Activated T-helper 2 cell treated with anti-CD3 and anti-CD28 coated beads, Interferon-gamma antibody, Interleukin-2, Interleukin-4, amounts not matched to agents 10 μg/mL and 5 μg/mL and 100 μg/mL, durations not matched to agents 14 hours and 24 hours and 36 hours (primary cell): ENCODE results near the gene RNASE13. TPM values are rescaled to one million over a fixed set of nuclear protein-coding genes. Genes with fewer than 3 reads are reported as not detected.
"Not testable (repeated sequence)": the region's sequence is repeated elsewhere in the genome, so short reads cannot be mapped to it uniquely, and the experiment has no call there.

ENCODE experiments used
- DNase-seq: peaks from one replicate; pipeline ENCODE4 v3.0.0; 2021; ENCODE audit warnings: low spot score
- H3K27ac Mint-ChIP-seq: one replicate; pipeline ENCODE4 v1.8.0; 2021; ENCODE audit warnings: mixed read lengths
- H3K27me3 Mint-ChIP-seq: one replicate; pipeline ENCODE4 v1.8.0; 2021; ENCODE audit warnings: low read depth, mixed read lengths
- H3K36me3 Mint-ChIP-seq: one replicate; pipeline ENCODE4 v1.8.0; 2021; ENCODE audit warnings: low read depth, mixed read lengths
- H3K4me1 Mint-ChIP-seq: one replicate; pipeline ENCODE4 v1.8.0; 2021; ENCODE audit warnings: low read depth, mixed read lengths
- H3K4me3 Mint-ChIP-seq: one replicate; pipeline ENCODE4 v1.8.0; 2021; ENCODE audit warnings: low read depth, mild to moderate bottlenecking, moderate library complexity, mixed read lengths
- H3K9me3 Mint-ChIP-seq: one replicate; pipeline ENCODE4 v1.8.0; 2021; ENCODE audit warnings: mixed read lengths
- intact Hi-C: fragments of 100-400 bp; cut with micrococcal nuclease; formaldehyde crosslinking; loops from one replicate; pipeline ENCODE4 v1.15.1; 2023
- total RNA-seq: library from RNA; stranded (reverse); gene quantifications from 2 replicates; pipeline ENCODE4 v1.2.3, GENCODE V29; 2022

The RNASE13 gene
- total RNA-seq, 1 donor from 2014 or later, result not detected

GRCh38 chr14:21043387-21043973 lies 8.9 kb upstream of the RNASE13 start:
- no peak overlapping the region for H3K27ac Mint-ChIP-seq
- peaks cover 2% of the 10 kb centered on the region for H3K4me1 Mint-ChIP-seq
- no peak overlapping the region for H3K4me3 Mint-ChIP-seq
- DNase-seq, result no peak
- intact Hi-C loops, result no loop called here
- H3K9me3 Mint-ChIP-seq, result no peaks in the 10 kb centered on the region
- no peaks in the 10 kb centered on the region for H3K36me3 Mint-ChIP-seq
- H3K27me3 Mint-ChIP-seq, result peaks cover 22% of the 10 kb centered on the region

GRCh38 chr14:21042918-21043317 lies 8.3 kb upstream of the RNASE13 start:
- H3K4me1 Mint-ChIP-seq, result peaks cover 2% of the 10 kb centered on the region
- DNase-seq, result no peak
- intact Hi-C loops, result no loop called here
- no peaks in the 10 kb centered on the region for H3K36me3 Mint-ChIP-seq
- peaks cover 23% of the 10 kb centered on the region for H3K27me3 Mint-ChIP-seq
- H3K27ac Mint-ChIP-seq, result no peak overlapping the region
- H3K9me3 Mint-ChIP-seq, result no peaks in the 10 kb centered on the region
- H3K4me3 Mint-ChIP-seq, result no peak overlapping the region

GRCh38 chr14:21041676-21042433 lies 7.2 kb upstream of the RNASE13 start, which contains the start of gene RNASE7:
Gene RNASE7, plus strand, starts transcription at chr14:21042362. Its CDS starts 631 bp downstream, at chr14:21042993.
- Mint-ChIP-seq H3K4me3 (no peak within 1 kb of the TSS), H3K27ac (no peak within 1 kb of the TSS), H3K9me3 (no peaks in the 10 kb centered on the region), H3K27me3 (peaks cover 28% of the 10 kb centered on the region), H3K4me1 (peaks cover 2% of the 10 kb centered on the region), H3K36me3 (no peaks in the 10 kb centered on the region)
- no peak for DNase-seq
- intact Hi-C loops, result no loop called here

- H3K27me3 Mint-ChIP-seq, result peaks cover 30% of the 10 kb centered on the region
- H3K4me1 Mint-ChIP-seq, H3K27ac Mint-ChIP-seq, DNase-seq, H3K36me3 Mint-ChIP-seq, H3K4me3 Mint-ChIP-seq, H3K9me3 Mint-ChIP-seq: not testable (repeated sequence)
- intact Hi-C loops, result loop anchor here (1.0 kb wide), 1 partner anchor 27 kb away; no protein-coding TSS in a partner anchor
Observed at GRCh38 chr14:21040941-21041340, 6.3 kb upstream of the RNASE13 start.

GRCh38 chr14:21040370-21040925 lies 5.8 kb upstream of the RNASE13 start:
- intact Hi-C loops, result loop anchor here (1.0 kb wide), 1 partner anchor 26 kb away; no protein-coding TSS in a partner anchor
- H3K27ac Mint-ChIP-seq, result no peak overlapping the region

GRCh38 chr14:21039585-21040369 lies 5.2 kb upstream of the RNASE13 start:
- DNase-seq, result no peak
- H3K27ac Mint-ChIP-seq, result no peak overlapping the region
- no peaks in the 10 kb centered on the region for H3K9me3 Mint-ChIP-seq
- H3K4me1 Mint-ChIP-seq, result peaks cover 2% of the 10 kb centered on the region
- H3K4me3 Mint-ChIP-seq, result no peak overlapping the region
- H3K27me3 Mint-ChIP-seq, result peaks cover 20% of the 10 kb centered on the region
- intact Hi-C loops, result loop anchor here (1.0 kb wide), 1 partner anchor 25 kb away; no protein-coding TSS in a partner anchor
- H3K36me3 Mint-ChIP-seq, result no peaks in the 10 kb centered on the region

More at GRCh38 chr14:21040370-21040925, 5.8 kb upstream of the RNASE13 start:
- Mint-ChIP-seq H3K4me1 (peaks cover 2% of the 10 kb centered on the region), H3K4me3 (no peak overlapping the region), H3K9me3 (no peaks in the 10 kb centered on the region), H3K27me3 (peaks cover 27% of the 10 kb centered on the region), H3K36me3 (no peaks in the 10 kb centered on the region)
- no peak for DNase-seq

GRCh38 chr14:21038441-21039422 lies 4.1 kb upstream of the RNASE13 start:
- Mint-ChIP-seq H3K4me3 (no peak overlapping the region), H3K36me3 (no peaks in the 10 kb centered on the region), H3K27ac (no peak overlapping the region), H3K27me3 (peaks cover 16% of the 10 kb centered on the region), H3K4me1 (no peaks in the 10 kb centered on the region), H3K9me3 (no peaks in the 10 kb centered on the region)
- intact Hi-C loops, result no loop called here
- DNase-seq, result no peak

GRCh38 chr14:21037156-21037555 lies 2.5 kb upstream of the RNASE13 start:
- peaks cover 19% of the 10 kb centered on the region for H3K27me3 Mint-ChIP-seq
- H3K9me3 Mint-ChIP-seq, result no peaks in the 10 kb centered on the region
- no peak overlapping the region for H3K4me3 Mint-ChIP-seq
- no peaks in the 10 kb centered on the region for H3K4me1 Mint-ChIP-seq
- no peak for DNase-seq
- H3K36me3 Mint-ChIP-seq, result no peaks in the 10 kb centered on the region
- intact Hi-C loops, result no loop called here
- H3K27ac Mint-ChIP-seq, result no peak overlapping the region

GRCh38 chr14:21036751-21037150 lies 2.1 kb upstream of the RNASE13 start:
- no peak overlapping the region for H3K27ac Mint-ChIP-seq
- DNase-seq, result no peak
- no peaks in the 10 kb centered on the region for H3K36me3 Mint-ChIP-seq
- no peak overlapping the region for H3K4me3 Mint-ChIP-seq
- H3K27me3 Mint-ChIP-seq, result peaks cover 21% of the 10 kb centered on the region
- intact Hi-C loops, result no loop called here
- H3K9me3 Mint-ChIP-seq, result no peaks in the 10 kb centered on the region
- H3K4me1 Mint-ChIP-seq, result no peaks in the 10 kb centered on the region

GRCh38 chr14:21033133-21033698 lies 1.4 kb downstream of the RNASE13 start:
- Mint-ChIP-seq H3K9me3 (no peaks in the 10 kb centered on the region), H3K4me1 (no peaks in the 10 kb centered on the region), H3K27ac (no peak overlapping the region), H3K4me3 (no peak overlapping the region), H3K36me3 (no peaks in the 10 kb centered on the region), H3K27me3 (peaks cover 24% of the 10 kb centered on the region)
- intact Hi-C loops, result no loop called here
- DNase-seq, result no peak

- H3K27ac Mint-ChIP-seq, result no peak overlapping the region
- no peaks in the 10 kb centered on the region for H3K36me3 Mint-ChIP-seq
- H3K4me1 Mint-ChIP-seq, result no peaks in the 10 kb centered on the region
- DNase-seq, result no peak
- H3K27me3 Mint-ChIP-seq, result peaks cover 22% of the 10 kb centered on the region
- intact Hi-C loops, result no loop called here
- H3K9me3 Mint-ChIP-seq, result no peaks in the 10 kb centered on the region
- H3K4me3 Mint-ChIP-seq, result no peak overlapping the region
Observed at GRCh38 chr14:21032326-21033132, 2.1 kb downstream of the RNASE13 start.
